ENCODE data around the gene SPDYC. TPM values are rescaled to one million over a fixed set of nuclear protein-coding genes. Genes with fewer than 3 reads are reported as not detected.
"Not testable (repeated sequence)": the region's sequence is repeated elsewhere in the genome, so short reads cannot be mapped to it uniquely, and the experiment has no call there.

SPDYC gene
- total RNA-seq, 2 experiments from 2014 or later, result not detected

- ChIA-PET CTCF (interaction anchor here (2.4 kb wide), 1 partner anchor 21 kb away, joined by 6 read pairs; the partner anchor contains the start of gene CAPN1), POLR2A (no interaction called here)
- Mint-ChIP-seq H3K27me3 (peaks cover 10% of the 10 kb centered on the region), H3K4me3 (no peak overlapping the region), H3K27ac (no peak overlapping the region), H3K4me1 (peaks cover 9% of the 10 kb centered on the region), H3K36me3 (ENCODE audit: low read depth) (no peaks in the 10 kb centered on the region), H3K9me3 (no peaks in the 10 kb centered on the region)
- DNase-seq, result no peak
These were observed 9.4 kb upstream of the SPDYC start for GRCh38 chr11:65160643-65161042.

- POLR2A ChIA-PET, result no interaction called here
These were observed 6.3 kb upstream of the SPDYC start for GRCh38 chr11:65163684-65164083.

GRCh38 chr11:65165410-65166317 lies 4.4 kb upstream of the SPDYC start:
- no peaks in the 10 kb centered on the region for H3K36me3 Mint-ChIP-seq (ENCODE audit: low read depth)
- ChIA-PET POLR2A (no interaction called here), CTCF (interaction anchor here (0.8 kb wide), 1 partner anchor 16 kb away, joined by 3 read pairs; the partner anchor contains the start of gene CAPN1)
- H3K27ac Mint-ChIP-seq, result no peak overlapping the region
- no peak for DNase-seq
- H3K4me3 Mint-ChIP-seq, result no peak overlapping the region
- H3K4me1 Mint-ChIP-seq, result peaks cover 12% of the 10 kb centered on the region
- no peaks in the 10 kb centered on the region for H3K9me3 Mint-ChIP-seq
- H3K27me3 Mint-ChIP-seq, result no peaks in the 10 kb centered on the region

More at GRCh38 chr11:65163684-65164083, 6.3 kb upstream of the SPDYC start:
- Mint-ChIP-seq H3K9me3 (no peaks in the 10 kb centered on the region), H3K4me1 (peaks cover 3% of the 10 kb centered on the region), H3K36me3 (ENCODE audit: low read depth) (no peaks in the 10 kb centered on the region), H3K4me3 (no peak overlapping the region), H3K27ac (no peak overlapping the region), H3K27me3 (peaks cover 8% of the 10 kb centered on the region)
- CTCF ChIA-PET, result interaction anchor here (1.6 kb wide), 1 partner anchor 28 kb away, joined by 7 read pairs; no protein-coding TSS in a partner anchor
- no peak for DNase-seq

GRCh38 chr11:65166893-65167292 lies 3.1 kb upstream of the SPDYC start:
- H3K9me3 Mint-ChIP-seq, result no peaks in the 10 kb centered on the region
- H3K36me3 Mint-ChIP-seq (ENCODE audit: low read depth), result no peaks in the 10 kb centered on the region
- CTCF ChIA-PET, result no interaction called here
- no peak overlapping the region for H3K27ac Mint-ChIP-seq
- H3K27me3 Mint-ChIP-seq, result no peaks in the 10 kb centered on the region
- H3K4me3 Mint-ChIP-seq, result no peak overlapping the region
- peaks cover 12% of the 10 kb centered on the region for H3K4me1 Mint-ChIP-seq
- no peak for DNase-seq
- POLR2A ChIA-PET, result no interaction called here

GRCh38 chr11:65167656-65168055 lies 2.4 kb upstream of the SPDYC start:
- H3K4me1 Mint-ChIP-seq, result peaks cover 12% of the 10 kb centered on the region
- POLR2A ChIA-PET, result no interaction called here
- CTCF ChIA-PET, result no interaction called here

GRCh38 chr11:65169164-65169641 lies 830 bp upstream of the SPDYC start:
- no peak for DNase-seq
- peaks cover 12% of the 10 kb centered on the region for H3K4me1 Mint-ChIP-seq
- H3K9me3 Mint-ChIP-seq, result no peaks in the 10 kb centered on the region
- POLR2A ChIA-PET, result no interaction called here
- no peaks in the 10 kb centered on the region for H3K27me3 Mint-ChIP-seq
- CTCF ChIA-PET, result interaction anchor here (0.5 to 1.1 kb wide), 2 partner anchors 12 to 213 kb away, joined by 4 read pairs; partner anchors contain the start of gene CAPN1
- H3K27ac Mint-ChIP-seq, result peak overlapping the region; percentile 91
- H3K36me3 Mint-ChIP-seq (ENCODE audit: low read depth), result no peaks in the 10 kb centered on the region
- H3K4me3 Mint-ChIP-seq, result no peak overlapping the region

More at GRCh38 chr11:65167656-65168055, 2.4 kb upstream of the SPDYC start:
- H3K27me3 Mint-ChIP-seq, result no peaks in the 10 kb centered on the region
- no peaks in the 10 kb centered on the region for H3K9me3 Mint-ChIP-seq
- no peak overlapping the region for H3K4me3 Mint-ChIP-seq
- no peaks in the 10 kb centered on the region for H3K36me3 Mint-ChIP-seq (ENCODE audit: low read depth)
- DNase-seq, result no peak
- no peak overlapping the region for H3K27ac Mint-ChIP-seq

- POLR2A ChIA-PET, result no interaction called here
These were observed 2.6 kb downstream of the SPDYC start for GRCh38 chr11:65172600-65172999.

GRCh38 chr11:65174571-65175010 lies 4.6 kb downstream of the SPDYC start:
- DNase-seq; H3K4me3 Mint-ChIP-seq; H3K4me1 Mint-ChIP-seq; H3K36me3 Mint-ChIP-seq (ENCODE audit: low read depth); H3K27ac Mint-ChIP-seq; H3K9me3 Mint-ChIP-seq; CTCF ChIA-PET; H3K27me3 Mint-ChIP-seq: not testable (repeated sequence)
- POLR2A ChIA-PET, result interaction anchor here (0.6 kb wide), 1 partner anchor 798 kb away, joined by 14 read pairs; no protein-coding TSS in a partner anchor

More at GRCh38 chr11:65172600-65172999, 2.6 kb downstream of the SPDYC start:
- Mint-ChIP-seq H3K4me1 (peaks cover 12% of the 10 kb centered on the region), H3K36me3 (ENCODE audit: low read depth) (no peaks in the 10 kb centered on the region), H3K27ac (no peak overlapping the region), H3K4me3 (no peak overlapping the region), H3K9me3 (no peaks in the 10 kb centered on the region), H3K27me3 (no peaks in the 10 kb centered on the region)
- CTCF ChIA-PET, result interaction anchor here (1.0 to 1.4 kb wide), 3 partner anchors 9 to 159 kb away, joined by 3 to 4 read pairs (median 3); partner anchors contain the start of genes ARL2 and CAPN1
- DNase-seq, result no peak

- Mint-ChIP-seq H3K4me1 (peaks cover 21% of the 10 kb centered on the region), H3K27me3 (peaks cover 10% of the 10 kb centered on the region), H3K27ac (no peak overlapping the region), H3K9me3 (no peaks in the 10 kb centered on the region), H3K36me3 (ENCODE audit: low read depth) (peaks cover 11% of the 10 kb centered on the region), H3K4me3 (peak overlapping the region; percentile 80)
- peak; percentile 61 for DNase-seq
- POLR2A ChIA-PET, result interaction anchor here (0.6 kb wide), 2 partner anchors 28 to 325 kb away, joined by 3 read pairs; no protein-coding TSS in a partner anchor
- CTCF ChIA-PET, result interaction anchor here (0.8 to 1.9 kb wide), 10 partner anchors 9 to 65 kb away, joined by 3 to 9 read pairs (median 4); partner anchors contain the start of genes FAU, MRPL49, SPDYC and ZNHIT2
These were observed 11.0 kb downstream of the SPDYC start for GRCh38 chr11:65180877-65181568.

GRCh38 chr11:65181569-65182257 lies 11.7 kb downstream of the SPDYC start, which contains the start of gene CAPN1:
Gene CAPN1, plus strand, starts transcription at chr11:65181928. Its CDS starts 774 bp downstream, at chr11:65182702.
- peak within 1 kb of the TSS; percentile 84 for H3K4me3 Mint-ChIP-seq
- POLR2A ChIA-PET, result interaction anchor here (0.6 kb wide), 1 partner anchor 324 kb away, joined by 3 read pairs; no protein-coding TSS in a partner anchor
- peaks cover 10% of the 10 kb centered on the region for H3K27me3 Mint-ChIP-seq
- DNase-seq, result peak; percentile 81
- CTCF ChIA-PET, result interaction anchor here (0.8 to 1.9 kb wide), 9 partner anchors 9 to 65 kb away, joined by 3 to 9 read pairs (median 4); partner anchors contain the start of genes FAU, MRPL49, SPDYC and ZNHIT2
- peaks cover 21% of the 10 kb centered on the region for H3K4me1 Mint-ChIP-seq
- peak within 1 kb of the TSS; percentile 87 for H3K27ac Mint-ChIP-seq
- H3K36me3 Mint-ChIP-seq (ENCODE audit: low read depth), result peaks cover 16% of the 10 kb centered on the region
- no peaks in the 10 kb centered on the region for H3K9me3 Mint-ChIP-seq

- no peak for DNase-seq
- ChIA-PET CTCF (interaction anchor here (1.2 to 1.9 kb wide), 5 partner anchors 13 to 65 kb away, joined by 3 to 9 read pairs (median 6); partner anchors contain the start of genes SPDYC and ZNHIT2), POLR2A (no interaction called here)
- Mint-ChIP-seq H3K4me3 (peak overlapping the region; percentile 84), H3K9me3 (no peaks in the 10 kb centered on the region), H3K27me3 (peaks cover 10% of the 10 kb centered on the region), H3K36me3 (ENCODE audit: low read depth) (peaks cover 23% of the 10 kb centered on the region), H3K4me1 (peaks cover 21% of the 10 kb centered on the region), H3K27ac (peak overlapping the region; percentile 80)
These were observed 12.5 kb downstream of the SPDYC start for GRCh38 chr11:65182258-65183170.

Measured in activated CD4-positive, alpha-beta T cell treated with anti-CD3 and anti-CD28 coated beads, Interleukin-2, amount 10 ng/mL, durations not matched to agents 7 days and 5 days (primary cell).